Measurements from ENCODE around the gene COL5A1. TPM values are rescaled to one million over a fixed set of nuclear protein-coding genes. Genes with fewer than 3 reads are reported as not detected.

Gene COL5A1
- total RNA-seq, 1 experiment from 2014 or later = not detected

GRCh38 chr9:134647359-134648080 lies 5.9 kb downstream of the COL5A1 start:
- Mint-ChIP-seq H3K9me3 (ENCODE audit: unreplicated experiment) (no peaks in the 10 kb centered on the region), H3K27me3 (ENCODE audit: insufficient read depth, unreplicated experiment) (no peaks in the 10 kb centered on the region), H3K27ac (ENCODE audit: low read depth, unreplicated experiment) (no peak overlapping the region), H3K4me1 (ENCODE audit: insufficient read depth, unreplicated experiment) (peaks cover 30% of the 10 kb centered on the region), H3K36me3 (ENCODE audit: insufficient read depth, unreplicated experiment) (no peaks in the 10 kb centered on the region), H3K4me3 (ENCODE audit: unreplicated experiment) (no peak overlapping the region)
- POLR2A ChIA-PET = no interaction called here
- intact Hi-C loops (cut with micrococcal nuclease) = loop anchor here (5.0 to 10.0 kb wide), 2 partner anchors 190 to 473 kb away; no protein-coding TSS in a partner anchor
- TF ChIP-seq CTCF (IDR thresholded peaks at IDR 0.05; ENCODE audit: unreplicated experiment) = no peak
- no peak for DNase-seq (ENCODE audit: unreplicated experiment)
- BruUV-seq (replicated peaks) = no TSS peak
- CTCF ChIA-PET = no interaction called here

GRCh38 chr9:134648701-134649530 lies 7.3 kb downstream of the COL5A1 start:
- intact Hi-C loops (cut with micrococcal nuclease) = loop anchor here (5.0 to 10.0 kb wide), 2 partner anchors 192 to 474 kb away; no protein-coding TSS in a partner anchor
- CTCF ChIA-PET = no interaction called here

GRCh38 chr9:134650431-134651190 lies 9.0 kb downstream of the COL5A1 start:
- intact Hi-C loops (cut with micrococcal nuclease) = no loop called here
- Mint-ChIP-seq H3K27me3 (ENCODE audit: insufficient read depth, unreplicated experiment) (no peaks in the 10 kb centered on the region), H3K4me3 (ENCODE audit: unreplicated experiment) (no peak overlapping the region), H3K4me1 (ENCODE audit: insufficient read depth, unreplicated experiment) (peaks cover 15% of the 10 kb centered on the region), H3K9me3 (ENCODE audit: unreplicated experiment) (no peaks in the 10 kb centered on the region), H3K36me3 (ENCODE audit: insufficient read depth, unreplicated experiment) (no peaks in the 10 kb centered on the region), H3K27ac (ENCODE audit: low read depth, unreplicated experiment) (no peak overlapping the region)
- no peak for TF ChIP-seq CTCF (IDR thresholded peaks at IDR 0.05; ENCODE audit: unreplicated experiment)
- ChIA-PET CTCF (no interaction called here), POLR2A (no interaction called here)
- DNase-seq (ENCODE audit: unreplicated experiment) = no peak
- no TSS peak for BruUV-seq (replicated peaks)

More at GRCh38 chr9:134648701-134649530, 7.3 kb downstream of the COL5A1 start:
- Mint-ChIP-seq H3K4me3 (ENCODE audit: unreplicated experiment) (no peak overlapping the region), H3K9me3 (ENCODE audit: unreplicated experiment) (no peaks in the 10 kb centered on the region), H3K27ac (ENCODE audit: low read depth, unreplicated experiment) (no peak overlapping the region), H3K27me3 (ENCODE audit: insufficient read depth, unreplicated experiment) (no peaks in the 10 kb centered on the region), H3K36me3 (ENCODE audit: insufficient read depth, unreplicated experiment) (no peaks in the 10 kb centered on the region), H3K4me1 (ENCODE audit: insufficient read depth, unreplicated experiment) (peaks cover 23% of the 10 kb centered on the region)
- peak; percentile 24 for DNase-seq (ENCODE audit: unreplicated experiment)
- no peak for TF ChIP-seq CTCF (IDR thresholded peaks at IDR 0.05; ENCODE audit: unreplicated experiment)
- no TSS peak for BruUV-seq (replicated peaks)
- POLR2A ChIA-PET = interaction anchor here (1.0 kb wide), 1 partner anchor 12 kb away, joined by 3 read pairs; no protein-coding TSS in a partner anchor

Measured in MCF 10A (cell line).